Measurements from ENCODE around the gene MCRIP1.

Gene MCRIP1

DNA sequence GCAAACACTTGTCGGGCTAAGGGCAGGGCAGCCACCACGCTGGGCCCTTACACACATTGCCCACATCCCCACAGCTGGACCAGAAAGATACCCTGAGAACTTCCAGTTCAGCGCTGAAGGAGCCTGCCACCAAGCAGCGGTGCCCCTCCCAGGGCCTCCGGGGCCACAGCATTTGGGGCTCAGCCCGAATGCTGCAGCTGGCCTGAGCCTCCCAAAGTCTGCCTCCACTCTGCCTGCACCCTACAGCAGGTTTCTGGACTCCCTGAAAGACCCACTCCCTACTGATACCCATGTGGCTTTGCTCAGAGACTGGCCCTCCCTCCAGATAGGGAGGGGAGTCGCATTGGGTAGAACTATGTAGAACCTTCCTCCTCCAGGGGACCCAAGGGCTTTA, 1.5 kb downstream of the MCRIP1 start:
- TF ChIP-seq SUZ12 (IDR thresholded peaks at IDR 0.05; ENCODE audit: extremely low read depth, insufficient read depth, insufficient read length) (no peak), YY1 (IDR thresholded peaks at IDR 0.05; ENCODE audit: insufficient read depth, insufficient read length) (no peak), ZNF274 (IDR thresholded peaks at IDR 0.05; ENCODE audit: low read depth, low read length) (no peak)
- Histone ChIP-seq H3K9ac (ENCODE audit: insufficient read length, low read depth) (peak overlapping the region; percentile 50), H3K27me3 (ENCODE audit: insufficient read depth, insufficient read length) (peaks cover 11% of the 10 kb centered on the region), H3K4me3 (ENCODE audit: insufficient read length, low read depth) (no peak overlapping the region), H3K36me3 (ENCODE audit: insufficient read depth, insufficient read length, low read length) (peaks cover 16% of the 10 kb centered on the region), H3K9me3 (ENCODE audit: insufficient read depth, low read length) (no peaks in the 10 kb centered on the region), H3K4me1 (ENCODE audit: insufficient read depth, insufficient read length) (peaks cover 37% of the 10 kb centered on the region)
- DNase-seq (ENCODE audit: low read depth, low spot score), result no peak

DNA sequence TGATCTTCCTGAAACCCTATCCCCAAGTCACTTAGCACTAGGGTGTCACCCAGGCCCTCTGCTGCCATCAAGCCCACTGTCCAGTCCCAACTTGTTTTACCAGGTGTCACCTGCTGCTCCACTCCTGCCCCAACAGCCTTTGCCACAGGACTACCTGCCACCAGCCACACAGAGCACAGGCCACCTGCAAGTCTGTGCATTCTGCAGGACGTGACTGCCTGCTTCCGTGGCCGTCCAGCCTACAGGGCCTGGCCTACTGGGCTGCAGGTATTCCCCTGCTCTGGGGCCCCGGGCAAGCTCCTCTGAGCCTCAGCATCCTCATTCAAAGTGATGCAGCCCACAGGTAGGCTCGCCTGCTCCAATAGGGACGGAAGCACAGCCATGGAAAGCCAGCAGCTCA, 3.2 kb downstream of the MCRIP1 start:
- no peak overlapping the region for H3K4me3 ChIP-seq (ENCODE audit: insufficient read length, low read depth)
- H3K9me3 ChIP-seq (ENCODE audit: insufficient read depth, low read length), result no peaks in the 10 kb centered on the region
- TF ChIP-seq SUZ12 (IDR thresholded peaks at IDR 0.05; ENCODE audit: extremely low read depth, insufficient read depth, insufficient read length) (no peak), YY1 (IDR thresholded peaks at IDR 0.05; ENCODE audit: insufficient read depth, insufficient read length) (no peak), ZNF274 (IDR thresholded peaks at IDR 0.05; ENCODE audit: low read depth, low read length) (no peak)
- no peak overlapping the region for H3K9ac ChIP-seq (ENCODE audit: insufficient read length, low read depth)
- DNase-seq (ENCODE audit: low read depth, low spot score), result no peak
- H3K27me3 ChIP-seq (ENCODE audit: insufficient read depth, insufficient read length), result peaks cover 11% of the 10 kb centered on the region
- peaks cover 12% of the 10 kb centered on the region for H3K36me3 ChIP-seq (ENCODE audit: insufficient read depth, insufficient read length, low read length)
- peaks cover 31% of the 10 kb centered on the region for H3K4me1 ChIP-seq (ENCODE audit: insufficient read depth, insufficient read length)

DNA sequence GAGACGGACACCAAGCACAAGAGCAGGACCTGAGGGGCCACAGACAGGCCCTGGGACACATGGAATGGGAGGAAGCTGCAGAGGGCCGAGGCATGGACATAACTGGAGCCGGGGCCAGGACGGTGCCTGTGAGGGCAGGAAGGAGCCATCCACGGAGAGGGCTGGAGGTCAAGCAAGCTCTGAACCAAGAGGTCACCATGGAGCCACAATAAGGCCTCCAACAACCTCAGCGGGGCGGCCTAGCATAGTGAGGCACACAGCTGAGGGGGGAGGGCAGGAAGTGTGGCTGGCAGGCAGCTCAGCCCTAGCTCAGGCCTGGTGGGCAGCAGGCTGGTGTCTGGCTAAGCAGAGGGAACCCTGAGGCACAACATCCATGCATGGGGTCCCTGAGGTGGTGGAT, 4.4 kb downstream of the MCRIP1 start:
- peaks cover 14% of the 10 kb centered on the region for H3K36me3 ChIP-seq (ENCODE audit: insufficient read depth, insufficient read length, low read length)
- H3K4me1 ChIP-seq (ENCODE audit: insufficient read depth, insufficient read length), result peaks cover 27% of the 10 kb centered on the region
- peak overlapping the region; percentile 6 for H3K9ac ChIP-seq (ENCODE audit: insufficient read length, low read depth)
- TF ChIP-seq ZNF274 (IDR thresholded peaks at IDR 0.05; ENCODE audit: low read depth, low read length), result no peak
- no peak for TF ChIP-seq YY1 (IDR thresholded peaks at IDR 0.05; ENCODE audit: insufficient read depth, insufficient read length)
- TF ChIP-seq SUZ12 (IDR thresholded peaks at IDR 0.05; ENCODE audit: extremely low read depth, insufficient read depth, insufficient read length), result no peak
- no peaks in the 10 kb centered on the region for H3K9me3 ChIP-seq (ENCODE audit: insufficient read depth, low read length)
- H3K4me3 ChIP-seq (ENCODE audit: insufficient read length, low read depth), result no peak overlapping the region
- no peak for DNase-seq (ENCODE audit: low read depth, low spot score)
- peaks cover 11% of the 10 kb centered on the region for H3K27me3 ChIP-seq (ENCODE audit: insufficient read depth, insufficient read length)

DNA sequence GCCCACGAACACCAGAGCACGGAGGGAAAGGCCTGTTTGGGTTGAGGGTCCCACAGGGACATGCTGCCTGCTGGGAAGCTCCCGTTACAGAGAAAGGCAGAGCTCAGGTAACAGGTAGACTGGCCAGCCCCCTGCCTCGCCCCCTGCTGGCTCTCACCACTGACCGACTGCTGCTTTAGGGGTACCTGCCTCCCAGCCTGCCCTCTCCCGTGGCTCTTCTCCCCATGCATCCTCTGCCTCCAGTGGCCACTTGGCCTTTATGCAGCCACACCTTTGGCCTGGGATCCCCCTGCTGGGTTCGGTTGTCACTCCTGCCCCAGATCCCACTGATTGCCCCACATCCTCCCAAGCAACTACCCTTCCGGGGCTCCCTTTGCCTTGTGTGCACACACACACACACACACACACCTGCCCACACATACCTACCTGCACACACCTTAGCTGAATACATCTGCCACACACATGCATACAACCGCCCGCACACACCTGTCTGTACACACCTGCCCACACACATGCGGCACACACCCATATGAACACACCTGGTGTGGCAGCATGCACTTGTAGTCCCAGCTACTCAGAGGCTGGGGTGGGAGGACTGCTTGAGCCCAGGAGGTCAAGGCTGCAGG, 7.1 kb downstream of the MCRIP1 start:
- peaks cover 33% of the 10 kb centered on the region for H3K36me3 ChIP-seq (ENCODE audit: insufficient read depth, insufficient read length, low read length)
- DNase-seq (ENCODE audit: low read depth, low spot score), result no peak

DNA sequence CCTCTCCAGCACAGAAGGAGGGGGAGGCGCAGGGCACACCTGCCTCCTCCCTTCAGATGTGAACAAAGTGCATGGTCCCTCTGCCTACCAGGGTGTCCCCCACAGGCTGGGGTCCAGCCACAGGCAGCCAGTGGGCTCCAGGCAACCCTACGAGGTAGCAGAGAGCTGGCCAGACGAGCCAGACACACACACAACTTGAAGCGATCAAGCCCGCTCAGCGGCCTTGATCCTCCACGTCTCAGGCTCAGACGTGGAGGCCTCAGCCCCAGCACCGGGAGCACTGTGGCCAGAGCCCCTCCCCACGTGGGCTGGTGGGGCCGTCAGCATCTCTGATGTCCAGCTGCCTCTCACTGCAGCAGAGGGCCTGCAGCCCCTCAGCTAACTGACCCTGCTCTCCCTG, 8.5 kb downstream of the MCRIP1 start:
- no peak for DNase-seq (ENCODE audit: low read depth, low spot score)
- no peak for TF ChIP-seq SUZ12 (IDR thresholded peaks at IDR 0.05; ENCODE audit: extremely low read depth, insufficient read depth, insufficient read length)
- no peak for TF ChIP-seq ZNF274 (IDR thresholded peaks at IDR 0.05; ENCODE audit: low read depth, low read length)
- no peak for TF ChIP-seq YY1 (IDR thresholded peaks at IDR 0.05; ENCODE audit: insufficient read depth, insufficient read length)
- Histone ChIP-seq H3K4me3 (ENCODE audit: insufficient read length, low read depth) (no peak overlapping the region), H3K9ac (ENCODE audit: insufficient read length, low read depth) (peak overlapping the region; percentile 36), H3K36me3 (ENCODE audit: insufficient read depth, insufficient read length, low read length) (peaks cover 30% of the 10 kb centered on the region), H3K27me3 (ENCODE audit: insufficient read depth, insufficient read length) (no peaks in the 10 kb centered on the region), H3K4me1 (ENCODE audit: insufficient read depth, insufficient read length) (peaks cover 18% of the 10 kb centered on the region), H3K9me3 (ENCODE audit: insufficient read depth, low read length) (no peaks in the 10 kb centered on the region)

More for the DNA sequence above, 7.1 kb downstream of the MCRIP1 start:
- no peak for TF ChIP-seq YY1 (IDR thresholded peaks at IDR 0.05; ENCODE audit: insufficient read depth, insufficient read length)
- no peak for TF ChIP-seq SUZ12 (IDR thresholded peaks at IDR 0.05; ENCODE audit: extremely low read depth, insufficient read depth, insufficient read length)
- no peak for TF ChIP-seq ZNF274 (IDR thresholded peaks at IDR 0.05; ENCODE audit: low read depth, low read length)
- no peak overlapping the region for H3K4me3 ChIP-seq (ENCODE audit: insufficient read length, low read depth)
- no peaks in the 10 kb centered on the region for H3K27me3 ChIP-seq (ENCODE audit: insufficient read depth, insufficient read length)
- no peaks in the 10 kb centered on the region for H3K9me3 ChIP-seq (ENCODE audit: insufficient read depth, low read length)
- peaks cover 22% of the 10 kb centered on the region for H3K4me1 ChIP-seq (ENCODE audit: insufficient read depth, insufficient read length)
- H3K9ac ChIP-seq (ENCODE audit: insufficient read length, low read depth), result no peak overlapping the region

DNA sequence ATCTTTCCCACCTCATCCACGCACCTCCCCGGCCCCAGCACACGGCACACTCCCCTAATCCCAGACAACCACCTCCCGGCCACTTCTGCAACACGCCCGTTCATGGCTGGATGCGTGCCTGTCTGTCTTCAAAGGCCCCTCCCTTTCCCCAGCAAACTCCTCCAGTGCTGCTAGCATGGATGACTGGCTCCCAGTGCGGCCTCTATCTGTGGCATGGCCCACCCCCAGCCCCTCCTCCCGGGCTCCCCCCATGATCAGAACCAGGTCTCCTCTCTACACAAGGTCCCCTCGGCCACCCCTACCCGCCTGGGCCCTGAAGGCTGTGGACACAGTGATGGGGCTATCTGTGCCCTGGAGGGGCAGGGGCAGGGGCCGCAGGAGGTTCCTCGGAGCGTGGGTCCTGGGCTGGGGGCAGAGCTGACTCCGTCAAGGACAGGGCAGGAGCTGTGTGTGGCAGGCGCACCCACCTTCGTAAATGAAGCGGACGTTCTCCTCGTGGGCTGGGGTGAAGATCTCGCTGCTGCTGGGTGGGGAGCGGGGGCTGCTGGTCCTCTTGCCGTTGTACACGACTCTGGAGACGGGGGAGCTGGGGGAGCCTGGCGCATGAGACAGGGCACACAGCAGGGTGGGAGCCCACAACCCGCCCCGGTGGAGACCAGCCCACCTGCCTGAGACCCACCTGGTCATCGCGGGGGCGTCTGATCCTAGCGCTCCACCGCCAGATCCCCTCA, 9.1 kb downstream of the MCRIP1 start:
- Histone ChIP-seq H3K36me3 (ENCODE audit: insufficient read depth, insufficient read length, low read length) (peaks cover 29% of the 10 kb centered on the region), H3K9me3 (ENCODE audit: insufficient read depth, low read length) (no peaks in the 10 kb centered on the region), H3K9ac (ENCODE audit: insufficient read length, low read depth) (no peak overlapping the region), H3K4me1 (ENCODE audit: insufficient read depth, insufficient read length) (peaks cover 17% of the 10 kb centered on the region), H3K4me3 (ENCODE audit: insufficient read length, low read depth) (no peak overlapping the region), H3K27me3 (ENCODE audit: insufficient read depth, insufficient read length) (no peaks in the 10 kb centered on the region)
- DNase-seq (ENCODE audit: low read depth, low spot score), result no peak
- no peak for TF ChIP-seq YY1 (IDR thresholded peaks at IDR 0.05; ENCODE audit: insufficient read depth, insufficient read length)
- TF ChIP-seq ZNF274 (IDR thresholded peaks at IDR 0.05; ENCODE audit: low read depth, low read length), result no peak
- TF ChIP-seq SUZ12 (IDR thresholded peaks at IDR 0.05; ENCODE audit: extremely low read depth, insufficient read depth, insufficient read length), result no peak

DNA sequence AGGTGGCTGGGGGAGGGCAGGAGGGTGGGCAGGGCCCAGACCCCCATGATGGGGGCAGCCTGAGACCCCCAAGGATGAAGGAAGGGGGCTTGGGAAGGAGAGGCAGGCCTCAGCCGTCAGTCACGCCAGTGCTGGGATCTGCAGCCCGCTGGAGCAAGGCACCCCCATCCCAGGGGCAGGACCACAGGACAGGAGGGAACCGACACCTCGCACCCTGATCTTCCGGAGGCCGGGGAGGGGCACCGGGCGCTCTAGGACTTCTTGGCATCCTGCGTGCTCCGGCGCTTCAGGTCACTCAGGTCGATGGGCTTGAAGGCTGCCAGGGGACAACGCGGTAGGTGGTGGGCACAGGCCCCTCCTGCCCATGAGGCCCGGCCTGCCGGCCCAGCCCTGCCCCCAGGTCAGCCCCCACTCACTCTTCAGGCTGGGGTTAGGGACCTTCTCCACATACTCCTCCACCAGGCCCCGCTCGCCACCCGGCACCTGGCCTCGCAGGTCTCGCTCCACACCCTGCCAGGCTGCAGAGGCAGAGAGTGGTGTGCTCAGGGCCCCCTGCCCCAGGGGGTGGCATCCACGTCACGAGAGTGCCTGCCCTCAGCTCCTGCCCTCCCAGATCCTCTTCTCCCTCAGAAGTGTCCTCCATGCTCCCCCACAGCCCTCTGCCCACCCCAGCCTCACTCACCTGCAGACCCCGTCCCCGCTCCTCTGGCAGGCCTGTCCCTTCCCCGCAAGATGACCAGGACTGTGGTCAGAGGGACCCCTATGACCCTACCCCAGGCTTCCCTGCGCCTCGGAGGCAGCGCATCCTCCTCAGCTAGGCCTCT, 9.9 kb downstream of the MCRIP1 start:
- Histone ChIP-seq H3K27me3 (ENCODE audit: insufficient read depth, insufficient read length) (no peaks in the 10 kb centered on the region), H3K4me1 (ENCODE audit: insufficient read depth, insufficient read length) (peaks cover 11% of the 10 kb centered on the region), H3K9me3 (ENCODE audit: insufficient read depth, low read length) (no peaks in the 10 kb centered on the region), H3K36me3 (ENCODE audit: insufficient read depth, insufficient read length, low read length) (peaks cover 29% of the 10 kb centered on the region), H3K4me3 (ENCODE audit: insufficient read length, low read depth) (no peak overlapping the region), H3K9ac (ENCODE audit: insufficient read length, low read depth) (no peak overlapping the region)
- DNase-seq (ENCODE audit: low read depth, low spot score), result no peak
- TF ChIP-seq SUZ12 (IDR thresholded peaks at IDR 0.05; ENCODE audit: extremely low read depth, insufficient read depth, insufficient read length) (no peak), YY1 (IDR thresholded peaks at IDR 0.05; ENCODE audit: insufficient read depth, insufficient read length) (no peak), ZNF274 (IDR thresholded peaks at IDR 0.05; ENCODE audit: low read depth, low read length) (no peak)

All from NT2/D1 (cell line).